HG02840 (cell line): ENCODE results near the gene ACTG2.
"Not testable (repeated sequence)": the region's sequence is repeated elsewhere in the genome, so short reads cannot be mapped to it uniquely, and the experiment has no call there.

Experiments
- ATAC-seq: cut with Tn5 transposase; IDR thresholded peaks from one replicate; pipeline ENCODE4 v1.9.1; 2021; ENCODE audit warnings: mild to moderate bottlenecking, moderate library complexity, moderate number of reproducible peaks; ENCODE audit not compliant: unreplicated experiment, low FRiP score

The ACTG2 gene

GRCh38 chr2:73892631-73893329, at the start of gene ACTG2:
Gene ACTG2 (plus strand): TSS chr2:73893008. CDS start chr2:73901312, 8,304 bp downstream.
- ATAC-seq, result no peak

GRCh38 chr2:73844087-73844486, 48.7 kb upstream of the ACTG2 start:
- ATAC-seq, result no peak

GRCh38 chr2:73850009-73850408, 42.8 kb upstream of the ACTG2 start:
- ATAC-seq, result no peak

- ATAC-seq, result no peak
These were observed 41.5 kb upstream of the ACTG2 start for GRCh38 chr2:73851274-73851673.

DNA sequence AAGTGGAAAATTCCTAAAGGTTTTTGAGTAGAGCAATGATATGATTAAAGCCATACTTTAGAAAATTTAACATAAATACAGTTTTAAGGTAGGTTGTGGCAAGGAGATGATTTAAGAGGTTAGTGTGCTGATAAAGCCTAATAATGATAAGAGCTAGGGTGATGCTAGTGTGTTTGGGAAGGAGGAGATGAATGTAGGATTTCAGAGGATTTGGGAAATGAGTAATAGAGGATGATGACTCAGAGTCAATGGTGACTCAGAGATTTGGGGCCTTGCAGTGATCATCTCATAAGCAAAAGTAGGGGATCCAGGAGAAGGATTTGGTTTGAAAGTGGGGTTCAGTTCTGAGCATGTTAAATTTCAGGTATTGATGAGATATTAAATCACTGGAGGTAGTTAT, 40.8 kb upstream of the ACTG2 start:
- ATAC-seq, result no peak

DNA sequence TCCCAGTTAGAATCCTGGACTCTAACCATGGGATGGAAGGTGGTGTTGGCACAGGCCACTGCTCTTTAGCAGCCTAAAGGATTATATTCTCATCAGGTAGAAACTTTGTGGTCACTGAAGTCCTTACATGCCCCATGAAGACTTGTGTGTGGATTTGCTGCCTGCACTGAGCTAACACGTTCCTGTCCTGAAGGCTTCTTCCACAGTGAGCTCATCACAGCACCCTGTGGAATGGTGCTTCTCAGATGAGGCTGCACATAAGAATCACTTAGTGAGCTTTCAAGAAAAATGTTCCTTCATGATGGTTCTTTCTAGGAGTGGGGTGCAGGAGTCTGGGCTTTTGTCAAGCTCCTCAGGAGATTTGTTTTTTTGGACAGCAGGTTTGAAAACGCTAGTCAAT, 37.3 kb upstream of the ACTG2 start:
- no peak for ATAC-seq

DNA sequence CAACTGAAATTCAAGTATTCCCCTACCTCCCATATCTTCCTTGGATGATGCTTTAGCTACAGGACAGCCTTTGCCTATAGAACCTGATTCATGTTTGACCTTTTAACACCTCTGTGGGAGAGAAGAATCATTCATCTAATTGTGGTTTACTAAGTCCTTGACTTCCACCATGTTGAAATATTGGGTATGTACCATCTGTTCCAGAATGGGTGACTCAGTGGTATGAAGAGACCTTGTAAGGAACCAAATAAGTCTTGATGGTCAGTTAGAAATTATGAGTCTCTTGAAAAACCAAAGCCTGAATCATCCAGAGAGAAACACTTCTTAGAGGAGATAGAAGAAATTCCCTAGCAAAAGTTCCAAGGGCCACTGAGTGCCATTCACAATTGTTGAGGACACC, 36.6 kb upstream of the ACTG2 start:
- no peak for ATAC-seq

DNA sequence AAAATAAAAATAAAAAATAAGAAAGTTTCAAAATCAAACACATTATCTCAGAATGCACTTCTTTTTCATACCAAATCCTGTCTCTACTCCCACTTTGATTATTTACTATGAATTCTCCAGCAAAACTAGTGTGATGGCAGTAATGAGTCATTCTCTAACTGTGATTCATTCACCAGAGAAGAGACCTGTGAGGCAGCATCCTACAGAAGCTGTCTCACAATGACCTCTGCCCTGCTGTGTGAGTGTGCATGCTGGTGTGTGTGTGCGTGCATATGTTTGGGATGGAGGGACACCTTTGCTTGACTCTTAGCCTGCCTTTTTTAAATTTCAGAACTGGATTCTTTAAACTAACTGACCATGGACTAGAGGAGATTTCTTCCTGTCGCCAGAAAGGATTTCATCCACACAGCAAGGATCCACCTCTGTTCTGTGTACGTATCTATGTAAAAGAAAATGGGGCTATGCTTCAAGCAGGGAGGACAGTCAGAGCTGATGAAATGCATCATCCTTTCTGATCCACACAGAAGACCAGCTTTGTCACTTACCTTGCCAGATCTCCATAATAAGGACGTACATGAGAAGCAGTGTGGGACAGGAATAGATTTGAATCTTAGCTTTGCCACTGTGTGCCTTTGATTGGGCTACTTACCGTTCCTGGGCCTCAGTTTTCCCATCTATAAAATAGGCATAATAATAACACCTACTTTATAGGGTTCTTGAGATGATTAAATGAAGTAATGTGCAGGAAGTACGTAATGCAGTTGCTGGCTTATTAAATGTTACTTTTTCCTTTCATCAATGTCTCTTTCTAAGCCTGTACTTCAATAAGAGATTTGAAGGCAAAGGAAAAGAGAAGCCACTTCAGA, 32.9 kb upstream of the ACTG2 start:
- no peak for ATAC-seq

GRCh38 chr2:73862987-73863386, 29.8 kb upstream of the ACTG2 start:
- ATAC-seq, result no peak

DNA sequence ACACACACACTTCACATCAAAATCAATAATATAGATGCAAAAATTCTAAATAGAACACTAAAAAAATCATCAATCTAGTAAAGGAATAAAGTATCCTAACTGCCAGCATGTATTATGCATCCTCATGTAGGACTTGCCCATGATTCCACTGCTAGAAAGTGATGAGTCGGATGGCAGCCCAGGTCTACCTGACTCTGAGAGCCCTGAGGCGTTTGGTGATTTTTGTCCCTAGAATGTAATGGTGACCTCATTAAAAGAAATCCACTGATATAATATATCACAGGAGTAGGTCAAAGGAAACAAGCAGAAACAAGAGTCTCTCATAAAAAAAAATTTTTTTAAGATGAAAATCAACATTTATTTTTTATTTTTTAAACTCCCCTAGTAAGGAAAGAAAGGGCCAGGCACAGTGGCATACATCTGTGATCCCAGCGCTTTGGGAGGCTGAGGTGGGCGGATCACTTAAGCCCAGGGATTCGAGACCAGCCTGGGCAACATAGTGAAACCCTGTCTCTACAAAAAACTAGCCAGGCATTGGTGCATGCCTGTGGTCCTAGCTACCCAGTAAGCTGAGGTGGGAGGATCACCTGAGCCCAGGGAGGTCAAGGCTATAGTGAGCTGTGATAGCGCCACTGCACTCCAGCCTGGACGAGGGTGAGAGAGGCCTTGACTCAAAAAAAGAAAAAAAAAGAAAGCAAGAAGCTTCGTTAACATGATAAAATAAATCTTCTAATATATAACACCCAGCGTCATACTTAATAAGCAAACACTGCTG, 24.4 kb upstream of the ACTG2 start:
- no peak for ATAC-seq

DNA sequence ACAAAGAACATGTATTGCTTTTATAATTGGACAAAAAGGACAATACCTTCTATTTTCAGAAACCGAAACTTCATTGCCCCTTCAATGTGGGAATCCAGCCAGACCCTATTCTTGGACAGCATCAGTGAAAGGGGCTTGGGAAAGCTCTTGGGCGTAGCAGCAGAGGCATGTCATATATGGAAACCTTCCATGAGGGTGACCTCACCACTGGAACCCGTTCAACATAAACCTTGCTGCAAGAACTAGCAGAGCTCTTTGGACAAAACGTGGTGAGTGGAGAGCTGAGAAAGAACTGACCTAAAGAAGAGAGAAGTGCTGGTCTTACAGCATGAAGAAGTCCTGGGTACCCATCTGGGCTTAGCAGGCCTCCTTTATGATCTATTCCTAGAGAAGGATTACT, 22.7 kb upstream of the ACTG2 start:
- ATAC-seq, result no peak

GRCh38 chr2:73877071-73877802, 15.6 kb upstream of the ACTG2 start:
- no peak for ATAC-seq

GRCh38 chr2:73877984-73878383, 14.8 kb upstream of the ACTG2 start:
- not testable (repeated sequence) for ATAC-seq

DNA sequence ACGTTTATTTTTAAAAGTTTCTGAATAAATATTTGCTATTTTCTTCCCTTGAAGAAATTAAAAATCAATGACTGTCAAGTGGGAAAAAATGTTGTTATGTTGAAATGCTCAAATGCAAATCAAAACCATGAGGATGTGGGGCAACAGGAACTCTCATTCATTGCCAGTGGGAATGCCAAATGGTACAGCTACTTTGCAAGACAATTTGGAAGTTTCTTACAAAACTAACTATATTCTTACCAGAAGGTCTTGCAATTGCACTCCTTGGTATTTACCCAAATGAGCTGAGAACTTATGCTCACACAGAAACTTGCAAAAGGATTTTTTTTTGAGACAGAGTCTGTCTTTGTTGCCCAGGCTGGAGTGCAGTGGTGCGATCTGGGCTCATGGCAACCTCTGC, 7.4 kb upstream of the ACTG2 start:
- ATAC-seq, result no peak

DNA sequence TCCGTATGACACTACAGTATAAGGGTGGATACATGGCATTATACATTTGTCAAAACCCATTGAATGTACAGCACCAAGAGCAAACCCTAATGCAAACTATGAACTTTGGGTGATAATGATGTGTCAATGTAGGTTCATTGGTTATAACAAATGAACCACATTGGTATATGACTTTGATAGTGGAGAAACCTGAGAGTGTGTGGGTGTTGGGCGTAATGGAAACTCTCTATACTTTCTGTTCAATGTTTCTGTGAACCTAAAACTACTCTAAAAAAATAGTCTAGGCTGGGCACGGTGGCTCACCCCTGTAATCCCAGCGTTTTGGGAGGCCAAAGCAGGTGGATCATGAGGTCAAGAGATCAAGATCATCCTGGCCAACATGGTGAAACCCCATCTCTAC, 6.5 kb upstream of the ACTG2 start:
- ATAC-seq, result no peak

DNA sequence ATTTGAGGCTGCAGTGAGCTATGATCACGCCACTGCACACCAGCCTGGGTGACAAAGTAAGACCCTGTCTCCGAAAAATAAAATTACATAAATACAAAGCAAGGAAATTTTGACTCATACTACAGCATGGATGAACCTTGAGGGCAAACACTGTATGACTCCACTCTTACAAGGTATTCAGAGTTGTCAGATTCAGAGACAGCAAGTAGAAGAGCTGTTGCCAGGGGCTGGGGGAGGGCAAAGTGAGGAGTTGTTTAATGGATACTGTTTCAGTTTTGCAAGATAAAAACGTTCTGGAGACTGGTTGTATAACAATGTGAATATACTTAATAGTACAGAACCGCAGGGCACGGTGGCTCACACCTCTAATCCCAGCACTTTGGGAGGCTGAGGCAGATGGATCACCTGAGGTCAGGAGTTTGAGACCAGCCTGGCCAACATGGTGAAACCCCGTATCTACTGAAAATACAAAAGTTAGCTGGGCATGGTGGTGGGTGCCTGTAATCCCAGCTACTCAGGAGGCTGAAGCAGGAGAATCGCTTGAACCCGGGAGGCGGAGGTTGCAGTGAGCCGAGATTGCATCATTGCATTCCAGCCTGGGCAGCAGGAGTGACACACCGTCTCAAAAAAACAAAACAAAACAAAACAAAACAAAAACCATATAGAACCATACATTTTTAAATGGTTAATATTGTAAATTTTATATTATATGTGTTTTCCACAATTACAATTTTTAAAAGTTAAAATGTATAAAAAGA, 5.0 kb upstream of the ACTG2 start:
- ATAC-seq, result not testable (repeated sequence)

DNA sequence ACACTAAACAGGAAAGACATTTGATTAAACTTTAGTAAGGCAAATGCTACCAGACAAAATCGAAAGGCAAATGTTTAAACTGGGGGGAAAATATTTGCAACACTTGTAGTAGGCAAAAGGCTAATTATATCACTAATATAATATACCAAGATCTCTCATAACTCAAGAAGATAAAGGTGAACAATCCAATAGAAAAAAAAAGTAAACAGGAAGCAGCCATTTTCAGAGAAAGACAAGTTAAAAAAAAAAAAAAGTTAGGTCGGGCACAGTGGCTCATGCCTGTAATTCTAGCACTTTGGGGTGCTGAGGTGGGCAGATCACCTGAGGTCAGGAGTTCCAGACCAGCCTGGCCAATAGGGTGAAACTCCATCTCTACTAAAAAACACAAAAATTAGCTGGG, 4.4 kb upstream of the ACTG2 start:
- no peak for ATAC-seq

DNA sequence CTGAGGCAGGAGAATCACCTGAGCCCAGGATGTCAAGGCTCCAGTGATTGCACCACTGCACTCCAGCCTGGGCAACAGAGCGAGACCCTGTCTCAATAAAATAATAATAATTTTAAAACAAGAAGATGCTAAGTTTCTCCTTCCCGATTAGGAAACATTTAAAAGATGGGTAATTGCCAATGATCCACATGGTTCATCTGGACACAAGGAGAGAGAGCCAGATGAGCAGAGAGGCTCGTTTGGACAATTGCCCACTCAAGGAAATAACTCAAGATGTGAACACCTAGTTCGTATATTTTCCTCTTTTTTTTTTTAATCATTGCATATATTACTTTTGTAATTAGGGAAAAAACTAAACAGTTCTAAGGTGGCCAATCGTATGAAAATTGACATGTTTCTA, 3.6 kb upstream of the ACTG2 start:
- ATAC-seq, result no peak

GRCh38 chr2:73890301-73891092, 2.3 kb upstream of the ACTG2 start:
- no peak for ATAC-seq
